ENCODE data around the gene PHLDA3.

PHLDA3 gene

GRCh38 chr1:201499795-201500669 is 31.0 kb upstream of the PHLDA3 start:
- in situ Hi-C loops (cut with MboI; ENCODE audit: low sequenced_read_pairs, unreplicated experiment): no loop called here
- DNase-seq (ENCODE audit: low spot score): no peak
- no peak for TF ChIP-seq CTCF (IDR thresholded peaks at IDR 0.05; ENCODE audit: borderline replicate concordance, control extremely low read depth, extremely low read depth, insufficient read depth, missing control alignments)

- TF ChIP-seq CTCF (IDR thresholded peaks at IDR 0.05; ENCODE audit: borderline replicate concordance, control extremely low read depth, extremely low read depth, insufficient read depth, missing control alignments): no peak
- in situ Hi-C loops (cut with MboI; ENCODE audit: low sequenced_read_pairs, unreplicated experiment): no loop called here
- no peak for DNase-seq (ENCODE audit: low spot score)
Observed at GRCh38 chr1:201499191-201499590, 30.2 kb upstream of the PHLDA3 start.

GRCh38 chr1:201498621-201499020 is 29.6 kb upstream of the PHLDA3 start:
- TF ChIP-seq CTCF (IDR thresholded peaks at IDR 0.05; ENCODE audit: borderline replicate concordance, control extremely low read depth, extremely low read depth, insufficient read depth, missing control alignments): no peak
- no peak for DNase-seq (ENCODE audit: low spot score)
- in situ Hi-C loops (cut with MboI; ENCODE audit: low sequenced_read_pairs, unreplicated experiment): no loop called here

- DNase-seq (ENCODE audit: low spot score): no peak
- TF ChIP-seq CTCF (IDR thresholded peaks at IDR 0.05; ENCODE audit: borderline replicate concordance, control extremely low read depth, extremely low read depth, insufficient read depth, missing control alignments): no peak
- in situ Hi-C loops (cut with MboI; ENCODE audit: low sequenced_read_pairs, unreplicated experiment): no loop called here
Observed at GRCh38 chr1:201497935-201498509, 29.0 kb upstream of the PHLDA3 start.

GRCh38 chr1:201496296-201496690 is 27.3 kb upstream of the PHLDA3 start:
- TF ChIP-seq CTCF (IDR thresholded peaks at IDR 0.05; ENCODE audit: borderline replicate concordance, control extremely low read depth, extremely low read depth, insufficient read depth, missing control alignments): no peak
- in situ Hi-C loops (cut with MboI; ENCODE audit: low sequenced_read_pairs, unreplicated experiment): no loop called here
- DNase-seq (ENCODE audit: low spot score): no peak

GRCh38 chr1:201495551-201496295 is 26.7 kb upstream of the PHLDA3 start:
- in situ Hi-C loops (cut with MboI; ENCODE audit: low sequenced_read_pairs, unreplicated experiment): no loop called here
- TF ChIP-seq CTCF (IDR thresholded peaks at IDR 0.05; ENCODE audit: borderline replicate concordance, control extremely low read depth, extremely low read depth, insufficient read depth, missing control alignments): no peak
- DNase-seq (ENCODE audit: low spot score): no peak
